GM19023 (cell line): ENCODE results near the gene LMO1.

Experiments used
- ATAC-seq: cut with Tn5 transposase; IDR thresholded peaks from one replicate; pipeline ENCODE4 v1.9.1; 2021; ENCODE audit warnings: mild to moderate bottlenecking, moderate library complexity; ENCODE audit not compliant: unreplicated experiment

LMO1 gene

GRCh38 chr11:8229299-8230177 is 34.1 kb downstream of the LMO1 start:
- ATAC-seq: no peak

DNA sequence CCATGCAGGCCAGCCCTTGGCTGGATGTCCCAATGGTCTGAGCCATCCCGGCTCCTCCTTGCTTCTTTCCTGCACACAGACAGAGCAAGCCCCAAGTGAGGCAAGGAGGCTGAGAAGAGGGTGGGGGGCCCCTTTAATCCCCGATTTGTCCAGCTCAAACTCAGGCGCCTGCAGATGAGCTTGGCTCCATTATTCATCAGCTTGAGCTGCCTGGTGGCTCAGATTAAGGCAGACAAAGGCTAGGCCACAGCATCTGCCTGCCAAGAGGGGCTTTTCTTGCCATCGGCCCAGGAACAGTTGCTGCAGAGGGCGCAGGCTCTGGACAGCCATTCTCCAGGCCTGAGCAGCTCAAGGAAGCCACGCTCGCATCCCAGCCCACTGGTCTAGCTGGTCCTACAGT is 35.4 kb downstream of the LMO1 start:
- no peak for ATAC-seq

- ATAC-seq: no peak
These were observed 36.2 kb downstream of the LMO1 start for GRCh38 chr11:8227156-8228152.

- no peak for ATAC-seq
These were observed 38.1 kb downstream of the LMO1 start for GRCh38 chr11:8225589-8226036.

- no peak for ATAC-seq
These were observed 39.0 kb downstream of the LMO1 start for GRCh38 chr11:8224711-8225110.

DNA sequence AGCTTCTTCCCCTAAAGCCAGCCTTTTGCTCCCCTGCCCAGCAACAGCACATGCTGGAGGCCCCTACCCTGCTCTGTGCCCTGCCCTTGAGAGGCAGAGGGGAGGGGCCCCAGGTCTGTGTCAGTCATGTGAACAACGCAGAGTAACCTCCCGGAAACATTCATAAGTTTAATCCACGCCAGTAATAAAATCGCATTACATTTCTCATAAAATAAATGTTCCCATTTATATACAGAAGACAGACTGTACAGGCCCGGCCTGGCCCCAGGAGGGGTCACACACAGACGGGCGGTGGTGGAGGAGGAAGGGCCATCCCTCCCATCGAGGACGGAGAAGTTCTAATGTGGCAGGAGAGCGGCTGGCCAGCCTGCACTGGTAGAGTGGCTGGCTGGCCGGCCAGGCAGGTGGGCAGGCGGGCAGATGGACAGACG is 39.5 kb downstream of the LMO1 start:
- ATAC-seq: no peak

GRCh38 chr11:8223513-8223900 is 40.2 kb downstream of the LMO1 start:
- no peak for ATAC-seq

- ATAC-seq: no peak
These were observed 40.7 kb downstream of the LMO1 start for GRCh38 chr11:8222820-8223512.

DNA sequence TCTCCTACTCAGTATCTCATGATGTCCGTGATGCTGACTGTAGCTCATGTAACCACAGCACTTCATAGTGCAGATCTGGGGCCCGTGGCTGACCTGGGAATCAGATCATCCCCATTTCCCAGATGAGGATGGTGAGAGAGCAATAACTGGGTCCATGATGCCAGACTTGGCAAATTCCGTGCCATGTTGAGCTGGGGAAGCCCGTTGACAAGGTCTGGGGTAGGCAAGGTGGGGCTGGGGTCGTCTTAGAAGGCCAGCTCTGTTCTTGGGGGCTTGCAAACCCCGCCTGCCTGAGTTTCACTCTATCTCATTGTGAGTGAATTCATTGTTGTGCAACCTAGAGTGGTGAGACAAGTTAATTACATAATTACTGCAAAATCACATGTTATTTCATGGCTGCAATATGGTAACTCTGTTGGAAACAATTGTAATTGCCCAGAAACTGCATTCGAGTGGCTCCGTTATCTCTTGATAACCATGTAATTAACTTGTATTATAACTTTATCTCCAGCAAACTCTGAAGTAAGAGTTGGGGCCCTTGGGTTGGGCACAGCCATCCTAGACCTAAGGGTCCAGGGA is 41.7 kb downstream of the LMO1 start:
- ATAC-seq: no peak

GRCh38 chr11:8221046-8221723 is 42.5 kb downstream of the LMO1 start:
- no peak for ATAC-seq

DNA sequence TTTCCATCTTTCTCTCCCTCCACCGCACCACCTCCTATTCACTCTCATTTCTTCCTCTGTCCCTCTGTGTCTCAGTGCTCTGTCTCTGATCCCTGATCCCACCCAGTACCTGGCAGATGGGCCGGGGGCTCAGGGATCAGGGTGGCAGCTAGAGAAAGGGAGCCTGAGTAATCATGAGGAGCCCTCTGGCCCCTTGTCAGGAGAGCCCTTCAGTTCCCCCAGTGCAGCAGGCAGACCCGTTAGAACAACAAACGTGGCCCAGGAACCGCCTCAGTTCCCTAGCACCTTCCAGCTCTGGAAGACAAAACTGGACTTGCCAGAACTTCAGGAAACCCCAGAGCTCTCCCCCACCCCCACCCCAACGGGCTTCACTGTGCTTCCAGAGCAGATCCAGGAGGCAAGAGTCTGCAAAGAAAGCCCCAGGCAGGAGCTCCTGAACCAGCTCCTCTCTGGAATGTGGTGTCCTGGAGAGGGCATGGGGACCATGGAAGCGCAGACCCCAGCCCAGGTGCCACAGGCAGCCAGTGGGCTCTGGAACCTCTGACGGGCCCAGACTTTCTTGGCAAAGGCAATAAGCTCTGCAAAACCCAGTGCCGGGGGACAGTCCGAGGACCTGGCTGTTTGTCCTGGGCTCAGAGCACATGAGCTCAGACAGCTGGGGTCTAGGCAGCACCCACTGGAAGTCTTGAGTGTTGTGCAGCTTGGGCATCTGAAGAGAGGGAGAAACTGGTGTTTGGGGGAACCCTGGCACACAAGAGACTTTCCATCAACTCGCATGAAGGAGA is 43.2 kb downstream of the LMO1 start:
- ATAC-seq: no peak

- no peak for ATAC-seq
These were observed 44.2 kb downstream of the LMO1 start for GRCh38 chr11:8219257-8220021.

- no peak for ATAC-seq
These were observed 44.8 kb downstream of the LMO1 start for GRCh38 chr11:8218840-8219239.

DNA sequence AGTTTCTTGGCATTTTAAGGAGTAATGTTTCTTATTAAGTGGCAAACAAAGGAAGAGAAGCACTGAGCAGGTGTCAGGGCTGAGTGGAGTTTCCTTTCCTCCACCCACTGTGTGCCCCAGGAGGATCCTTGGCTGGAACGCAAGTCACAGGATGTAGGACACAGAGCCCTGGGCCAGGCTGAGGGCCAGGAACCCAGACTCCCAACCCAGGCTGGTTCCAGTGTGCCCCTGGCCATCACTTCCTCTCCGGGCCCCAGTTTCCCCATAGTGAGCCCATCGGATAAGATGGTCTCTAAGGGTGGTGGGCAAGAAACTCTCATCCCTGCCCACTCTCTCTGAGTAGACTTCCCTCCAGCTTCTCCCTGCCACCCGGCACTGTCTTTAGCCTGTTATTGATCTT is 45.3 kb downstream of the LMO1 start:
- ATAC-seq: no peak

DNA sequence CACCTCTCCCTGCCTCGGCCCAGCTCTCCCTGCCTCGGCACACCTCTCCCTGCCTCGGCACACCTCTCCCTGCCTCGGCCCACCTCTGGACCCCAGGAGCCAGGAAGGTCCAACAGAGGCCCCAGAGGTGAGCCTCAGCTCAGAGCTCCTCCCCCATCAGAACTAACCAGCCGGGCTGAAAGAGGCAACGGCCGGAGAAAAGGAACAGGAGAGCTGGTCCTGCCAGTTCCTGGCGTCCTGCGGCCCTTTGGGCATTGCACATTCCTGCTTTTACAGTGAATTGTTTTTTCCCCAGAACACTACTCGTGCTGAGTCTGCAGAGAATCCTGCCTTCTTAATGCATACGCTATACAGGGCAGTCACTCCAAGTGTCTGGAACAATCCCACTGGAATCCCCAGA is 45.8 kb downstream of the LMO1 start:
- no peak for ATAC-seq

DNA sequence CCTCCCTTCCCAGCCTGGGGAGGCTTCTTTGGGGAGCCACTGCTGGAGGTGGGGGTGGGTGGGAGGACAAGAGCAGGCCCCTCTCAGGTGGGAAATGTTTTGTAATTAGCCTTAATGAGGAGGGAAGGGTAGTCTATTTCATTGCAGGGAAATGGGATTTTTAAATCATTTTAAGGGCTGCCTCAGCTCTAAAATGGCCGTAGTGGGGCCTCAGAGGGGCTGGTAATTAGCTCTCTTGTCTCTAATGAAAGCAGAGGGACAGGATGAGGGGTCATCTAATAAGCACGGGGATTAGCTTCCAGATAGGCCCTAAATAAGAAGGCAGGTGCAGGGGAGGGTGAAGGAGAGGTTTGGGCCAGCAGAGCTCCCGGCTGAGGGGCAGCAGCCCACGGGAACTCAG is 46.5 kb downstream of the LMO1 start:
- ATAC-seq: no peak

DNA sequence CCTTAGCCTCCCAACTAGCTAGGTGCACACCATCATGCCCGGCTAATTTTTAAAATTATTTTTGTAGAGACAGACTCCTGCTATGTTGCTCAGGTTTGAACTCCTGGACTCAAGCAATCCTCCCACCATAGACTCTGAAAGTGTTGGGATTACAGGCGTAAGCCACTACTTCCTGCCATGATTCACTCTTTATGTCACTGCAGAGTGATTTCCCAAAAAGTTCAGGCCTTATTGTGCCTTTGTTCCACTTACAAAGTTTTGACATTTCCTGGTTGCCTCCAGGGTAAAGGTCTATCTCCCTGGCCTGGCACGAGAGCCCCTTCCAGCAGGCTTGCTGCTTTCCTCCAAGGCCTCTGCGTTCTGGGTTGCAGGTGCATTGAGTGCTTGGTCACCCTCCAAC is 50.3 kb downstream of the LMO1 start:
- ATAC-seq: no peak

DNA sequence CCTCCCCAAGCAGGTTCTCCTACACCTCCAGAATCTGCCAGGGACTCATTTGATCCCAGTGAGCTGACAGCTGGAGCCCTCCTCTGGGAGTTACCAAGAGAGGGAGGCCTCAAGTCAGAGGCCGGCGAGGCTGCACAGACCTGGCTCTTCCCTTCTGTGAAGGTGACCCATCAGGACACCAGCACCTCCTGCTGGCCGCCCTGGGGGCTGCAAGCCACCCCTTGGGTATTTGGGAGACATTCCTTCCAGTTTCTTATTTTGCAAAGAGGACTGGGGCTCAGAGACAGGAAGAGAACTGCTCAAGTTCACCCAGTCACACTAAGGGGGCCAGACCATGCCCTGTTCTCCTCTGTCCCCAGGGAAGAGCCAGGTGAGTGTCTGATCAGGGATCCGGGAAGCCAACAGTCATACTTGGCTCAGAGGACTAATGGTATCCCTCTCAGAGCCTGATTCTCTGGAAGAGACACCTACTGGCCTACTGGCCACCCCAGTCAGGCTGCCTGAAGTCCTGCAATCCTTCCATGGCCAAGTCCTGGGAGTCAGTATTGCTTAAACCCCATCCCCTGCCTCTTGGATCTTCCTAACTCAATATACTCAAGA is 54.4 kb downstream of the LMO1 start:
- ATAC-seq: no peak
